IPS DF 6.9 (cell line): Measurements from ENCODE around the gene CADM3.

Experiments
- DNase-seq: peaks from one replicate; pipeline ENCODE4 v3.0.0-alpha.2; 2013; ENCODE audit warnings: low read depth, low spot score
- H3K27ac ChIP-seq: one replicate; pipeline ENCODE4 v1.5.1; 2013; ENCODE audit warnings: low read length, control low read depth
- H3K27me3 ChIP-seq: 2 replicates; pipeline ENCODE4 v1.6.1; 2013; ENCODE audit warnings: mild to moderate bottlenecking, low read length; ENCODE audit not compliant: control insufficient read depth, insufficient read depth
- H3K36me3 ChIP-seq: 2 replicates; pipeline ENCODE4 v1.6.1; 2013; ENCODE audit warnings: low read length; ENCODE audit not compliant: control insufficient read depth, insufficient read depth
- H3K4me1 ChIP-seq: 2 replicates; pipeline ENCODE4 v1.6.1; 2013; ENCODE audit warnings: low read length; ENCODE audit not compliant: control insufficient read depth, insufficient read depth
- H3K4me3 ChIP-seq: 2 replicates; pipeline ENCODE4 v1.5.1; 2013; ENCODE audit warnings: mild to moderate bottlenecking, low read length
- H3K9me3 ChIP-seq: 2 replicates; pipeline ENCODE4 v1.6.1; 2013; ENCODE audit warnings: low read length, inconsistent platforms; ENCODE audit not compliant: control insufficient read depth, insufficient read depth
- whole genome bisulfite sequencing: extraction: QIAGEN DNeasy Blood & Tissue Kit; methylation state at CpG from one replicate; pipeline ENCODE4 v1.1.7; 2013; ENCODE audit warnings: mixed read lengths, missing lambda C conversion rate; ENCODE audit not compliant: insufficient read length, insufficient coverage; 5-methylcytosine and 5-hydroxymethylcytosine counted together

The CADM3 gene

GRCh38 chr1:159171254-159171687 is at the start of gene CADM3:
Gene CADM3, plus strand, starts transcription at chr1:159171615. Its CDS starts 151 bp downstream, at chr1:159171766.
- Histone ChIP-seq H3K4me3 (peak within 1 kb of the TSS; percentile 92), H3K9me3 (no peaks in the 10 kb centered on the region), H3K27me3 (no peaks in the 10 kb centered on the region), H3K36me3 (no peaks in the 10 kb centered on the region), H3K27ac (no peak within 1 kb of the TSS), H3K4me1 (peaks cover 3% of the 10 kb centered on the region)
- DNase-seq = no peak
- no CpG with 5 or more reads among the region's 29 CpGs for WGBS

- H3K27ac ChIP-seq = no peak overlapping the region
- no peaks in the 10 kb centered on the region for H3K36me3 ChIP-seq
- 0 out of 2 replicates have a peak, but pooled peaks cover 1% of the 10 kb centered on the region for H3K4me1 ChIP-seq
- no peaks in the 10 kb centered on the region for H3K9me3 ChIP-seq
- WGBS = no CpG with 5 or more reads among the region's 2 CpGs
- no peaks in the 10 kb centered on the region for H3K27me3 ChIP-seq
- no peak for DNase-seq
- no peak overlapping the region for H3K4me3 ChIP-seq
Measured at GRCh38 chr1:159122005-159122621, 49.3 kb upstream of the CADM3 start.

GRCh38 chr1:159123587-159123986 is 47.8 kb upstream of the CADM3 start:
- WGBS = no CpG with 5 or more reads among the region's 5 CpGs
- no peak for DNase-seq

GRCh38 chr1:159132271-159132881 is 39.0 kb upstream of the CADM3 start:
- no peaks in the 10 kb centered on the region for H3K36me3 ChIP-seq
- peak; percentile 5 for DNase-seq
- no peaks in the 10 kb centered on the region for H3K4me1 ChIP-seq
- no peak overlapping the region for H3K4me3 ChIP-seq
- WGBS = no CpG with 5 or more reads among the region's 12 CpGs
- no peaks in the 10 kb centered on the region for H3K9me3 ChIP-seq
- no peaks in the 10 kb centered on the region for H3K27me3 ChIP-seq
- no peak overlapping the region for H3K27ac ChIP-seq

More at GRCh38 chr1:159123587-159123986, 47.8 kb upstream of the CADM3 start:
- Histone ChIP-seq H3K4me1 (0 out of 2 replicates have a peak, but pooled peaks cover 1% of the 10 kb centered on the region), H3K27ac (no peak overlapping the region), H3K36me3 (no peaks in the 10 kb centered on the region), H3K4me3 (no peak overlapping the region), H3K27me3 (no peaks in the 10 kb centered on the region), H3K9me3 (no peaks in the 10 kb centered on the region)

- Histone ChIP-seq H3K9me3 (no peaks in the 10 kb centered on the region), H3K36me3 (no peaks in the 10 kb centered on the region), H3K27ac (no peak overlapping the region), H3K4me3 (no peak overlapping the region), H3K27me3 (no peaks in the 10 kb centered on the region), H3K4me1 (peaks cover 5% of the 10 kb centered on the region; the same call in 1 of the 2 replicates)
- DNase-seq = no peak
- no CpG with 5 or more reads among the region's 7 CpGs for WGBS
Measured at GRCh38 chr1:159140474-159140873, 30.9 kb upstream of the CADM3 start.

- Histone ChIP-seq H3K4me3 (no peak overlapping the region), H3K36me3 (no peaks in the 10 kb centered on the region), H3K9me3 (no peaks in the 10 kb centered on the region), H3K27me3 (no peaks in the 10 kb centered on the region), H3K27ac (no peak overlapping the region), H3K4me1 (peaks cover 5% of the 10 kb centered on the region; the same call in 1 of the 2 replicates)
- DNase-seq = no peak
- no CpG with 5 or more reads among the region's 18 CpGs for WGBS
Measured at GRCh38 chr1:159141584-159142390, 29.6 kb upstream of the CADM3 start.

- Histone ChIP-seq H3K27ac (no peak overlapping the region), H3K4me3 (no peak overlapping the region), H3K9me3 (no peaks in the 10 kb centered on the region), H3K27me3 (no peaks in the 10 kb centered on the region), H3K36me3 (no peaks in the 10 kb centered on the region), H3K4me1 (peaks cover 5% of the 10 kb centered on the region; the same call in 1 of the 2 replicates)
- DNase-seq = no peak
- 100% methylated on average over 1 of the region's 2 CpGs for WGBS
Measured at GRCh38 chr1:159142391-159142663, 29.1 kb upstream of the CADM3 start.

- WGBS = no CpG with 5 or more reads among the region's 5 CpGs
- H3K27ac ChIP-seq = no peak overlapping the region
- H3K27me3 ChIP-seq = no peaks in the 10 kb centered on the region
- peaks cover 5% of the 10 kb centered on the region; the same call in 1 of the 2 replicates for H3K4me1 ChIP-seq
- no peak overlapping the region for H3K4me3 ChIP-seq
- no peaks in the 10 kb centered on the region for H3K9me3 ChIP-seq
- DNase-seq = no peak
- no peaks in the 10 kb centered on the region for H3K36me3 ChIP-seq
Measured at GRCh38 chr1:159142726-159143510, 28.5 kb upstream of the CADM3 start.

- WGBS = no CpG with 5 or more reads among the region's 3 CpGs
- DNase-seq = no peak
- no peaks in the 10 kb centered on the region for H3K9me3 ChIP-seq
- peaks cover 5% of the 10 kb centered on the region; the same call in 1 of the 2 replicates for H3K4me1 ChIP-seq
- no peak overlapping the region for H3K4me3 ChIP-seq
- no peaks in the 10 kb centered on the region for H3K36me3 ChIP-seq
- H3K27ac ChIP-seq = no peak overlapping the region
- H3K27me3 ChIP-seq = no peaks in the 10 kb centered on the region
Measured at GRCh38 chr1:159144571-159144970, 26.8 kb upstream of the CADM3 start.

GRCh38 chr1:159146980-159147379 is 24.4 kb upstream of the CADM3 start:
- Histone ChIP-seq H3K4me1 (peaks cover 2% of the 10 kb centered on the region; the same call in 1 of the 2 replicates), H3K9me3 (no peaks in the 10 kb centered on the region), H3K36me3 (no peaks in the 10 kb centered on the region), H3K27ac (no peak overlapping the region), H3K27me3 (no peaks in the 10 kb centered on the region), H3K4me3 (no peak overlapping the region)
- no peak for DNase-seq
- WGBS = no CpG with 5 or more reads among the region's 3 CpGs
